GM10266 (cell line): ENCODE results near the gene CENPP.

Experiments used
- DNase-seq: peaks from one replicate; pipeline ENCODE4 v3.0.0; 2012; ENCODE audit errors: extremely low spot score
- TF ChIP-seq, protein P1 (sequence below): IDR thresholded peaks from 2 replicates; pipeline ENCODE4 v1.5.1; 2012; ENCODE audit warnings: mild to moderate bottlenecking, low read depth; ENCODE audit not compliant: control insufficient read depth, insufficient read depth; ENCODE audit errors: missing control alignments

Gene CENPP

DNA sequence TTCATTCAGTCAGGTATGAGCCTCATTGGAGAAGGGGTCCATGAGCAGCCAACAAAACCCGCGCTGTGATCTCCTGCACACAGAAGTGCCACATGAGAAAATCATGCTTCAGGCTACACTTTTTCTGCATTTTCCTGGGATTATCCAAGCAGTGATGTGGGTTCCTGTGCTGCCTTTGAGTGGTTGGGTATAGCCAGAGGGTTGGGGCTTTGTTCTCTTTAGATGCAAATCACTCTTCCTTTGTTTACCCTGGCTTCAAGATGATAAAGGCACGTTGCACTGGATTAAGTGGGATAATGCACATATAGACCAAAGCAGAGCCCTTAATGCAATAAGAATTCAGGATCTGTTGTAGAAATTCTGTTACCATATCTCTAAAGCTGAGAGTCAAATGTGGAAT, 191.3 kb downstream of the CENPP start:
- TF ChIP-seq, protein P1, sequence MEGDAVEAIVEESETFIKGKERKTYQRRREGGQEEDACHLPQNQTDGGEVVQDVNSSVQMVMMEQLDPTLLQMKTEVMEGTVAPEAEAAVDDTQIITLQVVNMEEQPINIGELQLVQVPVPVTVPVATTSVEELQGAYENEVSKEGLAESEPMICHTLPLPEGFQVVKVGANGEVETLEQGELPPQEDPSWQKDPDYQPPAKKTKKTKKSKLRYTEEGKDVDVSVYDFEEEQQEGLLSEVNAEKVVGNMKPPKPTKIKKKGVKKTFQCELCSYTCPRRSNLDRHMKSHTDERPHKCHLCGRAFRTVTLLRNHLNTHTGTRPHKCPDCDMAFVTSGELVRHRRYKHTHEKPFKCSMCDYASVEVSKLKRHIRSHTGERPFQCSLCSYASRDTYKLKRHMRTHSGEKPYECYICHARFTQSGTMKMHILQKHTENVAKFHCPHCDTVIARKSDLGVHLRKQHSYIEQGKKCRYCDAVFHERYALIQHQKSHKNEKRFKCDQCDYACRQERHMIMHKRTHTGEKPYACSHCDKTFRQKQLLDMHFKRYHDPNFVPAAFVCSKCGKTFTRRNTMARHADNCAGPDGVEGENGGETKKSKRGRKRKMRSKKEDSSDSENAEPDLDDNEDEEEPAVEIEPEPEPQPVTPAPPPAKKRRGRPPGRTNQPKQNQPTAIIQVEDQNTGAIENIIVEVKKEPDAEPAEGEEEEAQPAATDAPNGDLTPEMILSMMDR = no peak
- no peak for DNase-seq

DNA sequence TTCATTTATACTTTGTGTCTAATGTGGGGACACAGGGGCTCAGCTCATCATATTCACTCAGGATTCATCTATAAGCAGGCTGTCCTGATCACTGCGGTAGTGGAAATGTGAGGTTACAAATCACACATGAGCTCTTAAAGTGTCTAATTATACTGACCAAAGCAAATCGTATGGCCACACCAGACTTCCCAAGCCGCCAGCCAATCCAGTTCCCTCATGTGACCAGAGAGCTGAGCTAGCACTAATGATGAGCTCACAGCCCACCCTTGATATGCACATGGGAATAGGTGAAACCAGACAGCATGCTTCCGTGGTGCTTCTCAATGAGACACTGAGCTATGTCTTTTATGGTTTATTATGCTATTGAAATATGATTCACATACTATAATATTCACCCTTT, 192.4 kb downstream of the CENPP start:
- no peak for DNase-seq

DNA sequence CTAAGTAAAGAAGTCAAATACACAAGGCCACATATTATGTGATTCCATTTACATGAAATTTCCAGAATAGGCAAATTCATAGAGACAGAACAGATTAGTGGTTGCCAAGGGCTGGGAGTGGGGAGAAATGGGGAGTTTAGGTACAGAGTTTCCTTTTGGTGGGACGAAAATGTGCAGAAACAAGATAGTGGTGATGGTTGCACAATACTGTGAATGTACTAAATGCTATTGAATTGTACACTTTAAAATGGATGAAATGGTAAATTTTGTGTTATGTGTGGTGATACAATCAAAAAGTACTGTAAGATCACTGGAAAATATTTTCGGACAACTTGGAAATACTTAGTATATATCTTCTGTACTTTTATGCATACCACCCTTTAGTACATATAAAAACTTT, 195.1 kb downstream of the CENPP start:
- TF ChIP-seq, protein P1 = no peak

More for the DNA sequence above, 192.4 kb downstream of the CENPP start:
- TF ChIP-seq, protein P1 = no peak

DNA sequence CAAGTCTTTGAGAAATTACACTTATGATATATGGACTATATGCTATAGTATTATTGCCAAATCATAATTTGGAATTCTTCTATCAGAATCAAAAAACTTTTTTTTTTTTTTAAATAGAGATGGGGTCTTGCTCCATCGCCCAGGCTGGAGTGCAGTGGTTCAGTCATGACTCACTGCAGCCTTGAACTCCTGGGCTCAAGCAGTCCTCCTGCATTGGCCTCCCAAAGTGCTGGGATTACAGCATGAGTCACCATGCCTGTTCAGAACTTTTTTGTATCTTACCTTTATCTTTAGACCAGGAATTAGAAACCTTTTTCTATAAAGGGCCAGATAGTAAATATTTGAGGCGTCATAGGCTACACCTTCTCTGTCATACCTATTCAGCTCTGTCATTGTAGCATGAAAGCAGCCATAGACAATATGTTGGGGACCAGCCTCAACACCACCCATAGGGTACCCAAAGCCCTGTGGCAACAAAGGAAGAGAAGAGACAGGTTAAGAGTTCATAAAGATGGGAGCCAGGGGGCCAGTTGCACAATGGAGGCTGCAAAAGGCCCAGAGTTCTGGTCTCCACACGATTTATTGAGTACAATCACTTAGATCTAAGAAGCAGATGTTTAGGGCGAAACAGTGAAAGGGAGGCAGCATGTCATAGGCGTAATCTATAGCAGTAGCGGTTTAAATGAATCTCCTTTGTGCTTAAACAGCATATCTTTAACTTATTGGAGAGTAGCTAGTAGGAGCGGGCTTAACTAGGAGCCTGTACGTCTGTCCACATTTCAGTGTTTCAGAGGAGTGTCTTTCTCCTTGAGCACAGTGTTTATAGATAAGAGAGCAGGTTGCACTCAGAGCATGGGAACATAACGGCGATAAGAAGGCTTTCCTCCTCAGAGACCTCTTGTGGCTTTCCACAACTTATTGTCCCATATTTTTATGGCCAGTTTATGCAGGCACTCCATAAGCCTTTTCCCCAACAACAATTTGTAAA, 197.5 kb downstream of the CENPP start:
- no peak for DNase-seq
- TF ChIP-seq, protein P1 = no peak

More for the DNA sequence above, 195.1 kb downstream of the CENPP start:
- no peak for DNase-seq

DNA sequence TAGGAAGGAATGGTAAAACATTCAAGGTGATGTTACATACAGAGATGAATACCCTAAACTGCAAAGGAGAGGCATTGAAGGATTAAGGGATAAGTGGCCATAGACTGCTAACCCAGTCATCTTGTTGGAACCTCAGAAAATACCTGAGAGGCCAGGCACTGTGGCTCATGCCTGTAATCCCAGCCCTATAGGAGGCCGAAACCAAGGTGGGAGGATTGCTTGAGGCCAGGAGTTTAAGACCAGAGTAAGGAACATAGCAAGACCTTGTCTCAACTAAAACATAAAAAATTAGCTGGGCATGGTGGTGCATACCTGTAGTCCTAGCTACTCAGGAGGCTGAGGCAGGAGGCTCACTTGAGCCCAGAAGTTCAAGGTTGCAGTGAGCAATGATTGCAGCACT, 199.1 kb downstream of the CENPP start:
- TF ChIP-seq, protein P1 = no peak
- DNase-seq = no peak

DNA sequence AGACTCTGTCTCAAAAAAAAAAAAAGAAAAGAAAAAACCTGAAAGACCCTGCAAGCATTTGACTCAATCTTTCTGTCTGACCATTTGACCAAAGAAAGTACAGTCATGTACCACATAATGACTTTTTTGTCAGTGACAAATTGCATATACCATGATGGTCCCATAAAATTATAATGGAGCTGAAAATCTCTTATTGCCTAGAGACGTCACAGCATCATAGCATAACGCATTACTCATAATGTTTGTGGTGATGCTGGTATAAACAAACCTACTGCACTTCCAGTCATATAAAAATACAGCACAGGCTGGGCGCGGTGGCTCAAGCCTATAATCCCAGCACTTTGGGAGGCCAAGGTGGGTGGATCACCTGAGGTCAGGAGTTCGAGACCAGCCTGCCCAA, 199.6 kb downstream of the CENPP start:
- TF ChIP-seq, protein P1 = no peak
- no peak for DNase-seq

DNA sequence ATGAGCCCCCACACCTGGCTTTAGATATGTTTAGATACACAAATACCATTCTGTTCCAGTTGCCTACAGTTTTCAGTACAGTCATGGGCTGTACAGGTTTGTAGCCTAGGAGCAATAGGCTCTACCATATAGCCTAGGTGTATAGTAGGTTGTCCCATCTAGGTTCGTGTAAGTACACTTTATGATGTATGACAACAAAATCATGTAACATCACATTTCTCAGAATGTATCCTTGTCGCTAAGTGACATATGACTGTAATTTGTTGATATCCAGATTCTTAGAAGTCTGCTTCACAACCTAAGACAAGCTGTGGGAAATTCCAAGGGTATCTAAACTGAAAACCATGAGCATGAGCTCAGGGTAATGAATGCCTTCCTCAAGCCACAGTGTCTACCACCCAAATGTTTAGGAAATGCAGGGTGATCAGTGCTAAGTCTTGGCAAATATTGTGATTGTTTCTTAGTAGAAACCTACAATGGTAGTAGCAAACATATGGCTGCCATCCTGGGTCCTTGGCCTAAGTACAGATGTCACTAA, 201.6 kb downstream of the CENPP start:
- TF ChIP-seq, protein P1 = no peak

More for the DNA sequence above, 201.6 kb downstream of the CENPP start:
- no peak for DNase-seq
